HG03095 (cell line): ENCODE results near the gene LMO7.

Experiments
- ATAC-seq: cut with Tn5 transposase; IDR thresholded peaks from one replicate; pipeline ENCODE4 v1.9.1; 2021; ENCODE audit warnings: moderate library complexity; ENCODE audit not compliant: unreplicated experiment

Gene LMO7

DNA sequence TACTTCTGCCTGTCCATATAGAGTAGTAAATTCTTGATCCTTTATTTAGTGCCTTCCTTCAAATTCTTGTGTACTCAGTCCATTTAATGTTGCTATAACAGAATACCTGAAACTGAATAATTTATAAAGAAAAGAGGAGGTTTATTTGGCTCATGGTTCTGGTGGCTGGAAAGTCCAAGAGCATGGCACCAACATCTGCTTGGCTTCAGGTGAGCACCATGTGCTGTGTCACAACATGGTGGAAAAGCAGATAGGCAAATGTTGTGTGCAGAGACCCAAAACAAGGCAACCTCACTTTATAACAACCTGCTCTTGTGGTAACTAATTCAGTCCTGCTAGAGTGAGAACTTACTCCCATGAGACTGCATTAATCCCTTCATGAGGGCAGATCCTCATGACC, 195.3 kb downstream of the LMO7 start:
- ATAC-seq: no peak

DNA sequence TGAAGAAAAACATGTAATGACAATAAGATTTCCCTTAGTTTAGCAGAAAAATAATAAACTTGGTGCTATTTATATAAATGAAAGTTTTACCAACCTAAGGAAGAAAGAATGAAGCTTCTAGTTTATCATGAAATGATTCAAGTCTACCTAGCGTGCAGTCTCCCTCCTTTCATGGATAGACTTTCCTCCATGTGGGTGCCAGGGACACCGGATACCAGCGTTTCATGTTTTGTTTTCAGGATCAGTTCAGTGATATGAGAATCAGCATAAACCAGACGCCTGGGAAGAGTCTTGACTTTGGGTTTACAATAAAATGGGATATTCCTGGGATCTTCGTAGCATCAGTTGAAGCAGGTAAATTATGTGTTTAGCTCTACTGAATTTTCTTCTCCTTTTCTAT, 196.7 kb downstream of the LMO7 start:
- no peak for ATAC-seq

DNA sequence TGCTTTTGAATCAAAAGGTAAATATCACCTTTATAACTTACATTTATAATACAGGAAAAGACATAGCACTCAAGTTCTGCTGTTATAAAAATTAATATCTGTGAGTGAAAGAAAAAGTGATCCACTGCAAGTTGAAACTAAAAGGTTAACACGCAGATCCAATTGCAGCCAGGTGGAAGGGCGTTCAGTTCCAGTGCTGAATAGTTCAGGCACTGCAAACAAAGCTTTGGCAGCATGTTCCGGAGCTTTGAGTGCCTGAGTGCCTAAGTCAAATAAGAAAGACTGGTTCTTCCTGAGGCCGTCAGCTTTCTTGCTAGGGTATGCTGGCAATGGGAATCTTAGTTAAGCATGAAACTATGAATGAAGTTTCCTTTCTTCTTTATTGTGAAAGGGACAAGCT, 200.3 kb downstream of the LMO7 start:
- ATAC-seq: no peak

DNA sequence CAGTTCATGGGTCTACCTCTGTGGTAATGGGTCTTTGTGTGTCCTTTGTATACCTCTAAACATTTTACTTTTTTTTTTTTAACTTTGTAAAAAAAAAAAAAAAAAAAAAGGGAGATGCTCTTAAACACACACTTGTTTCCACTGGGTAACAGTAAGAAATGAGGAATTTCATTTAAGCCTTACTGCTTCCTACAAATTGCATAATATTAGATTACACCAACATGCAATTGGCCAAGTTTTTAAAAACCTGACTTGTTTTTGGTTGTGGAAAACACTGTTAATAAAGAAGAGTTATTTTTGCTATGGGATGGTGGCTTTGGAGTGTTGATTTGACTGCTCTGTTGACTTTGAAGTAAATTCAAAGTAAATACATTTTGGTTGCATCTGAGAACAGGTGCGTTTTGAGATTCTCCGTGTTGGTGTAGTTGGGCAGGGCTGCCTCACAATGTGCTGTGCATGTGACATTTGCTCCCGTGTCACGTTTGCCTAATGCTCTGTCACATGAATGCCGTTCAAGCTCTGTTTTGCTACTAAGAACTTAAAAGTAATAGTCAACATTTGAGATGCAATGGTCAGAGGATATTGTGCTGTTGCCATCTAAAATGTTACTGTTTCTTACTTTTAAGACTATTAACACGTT, 202.4 kb downstream of the LMO7 start:
- no peak for ATAC-seq

DNA sequence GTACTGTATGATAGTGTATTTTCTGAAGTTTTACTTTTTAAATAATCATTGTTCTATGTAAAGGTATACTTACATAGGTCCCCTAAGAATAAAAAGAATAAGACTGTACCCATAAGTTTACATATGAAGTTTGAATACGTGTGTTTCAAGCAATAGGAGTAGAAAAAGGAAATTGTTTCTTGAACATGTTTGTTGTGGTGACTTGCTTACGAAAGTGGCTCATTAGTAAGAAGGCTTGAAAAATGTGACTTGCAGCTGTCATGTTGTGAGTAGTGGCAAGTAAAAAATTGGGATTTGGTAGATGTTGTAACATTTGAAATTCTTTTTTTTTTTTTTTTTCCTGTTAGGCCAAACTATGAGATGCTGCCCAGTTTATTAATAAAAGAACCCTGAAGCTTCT, 203.3 kb downstream of the LMO7 start:
- no peak for ATAC-seq

DNA sequence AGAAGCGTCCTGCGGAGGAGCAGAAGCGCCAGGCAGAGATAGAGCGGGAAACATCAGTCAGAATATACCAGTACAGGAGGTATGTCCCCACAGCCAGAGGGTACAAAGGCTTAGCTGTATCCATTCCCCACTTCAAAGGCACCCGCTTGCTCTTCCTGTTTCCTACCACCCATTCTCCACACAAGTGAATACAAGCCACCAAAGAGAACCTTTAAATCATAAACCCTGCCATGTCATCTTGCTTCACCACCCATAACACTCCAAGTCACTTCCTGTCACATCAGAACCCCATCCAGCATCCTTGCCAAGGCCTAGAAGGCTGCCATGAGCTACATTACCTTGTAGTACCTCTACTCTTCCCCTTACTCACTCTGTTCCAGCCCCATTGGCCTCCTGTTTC, 205.8 kb downstream of the LMO7 start:
- no peak for ATAC-seq

DNA sequence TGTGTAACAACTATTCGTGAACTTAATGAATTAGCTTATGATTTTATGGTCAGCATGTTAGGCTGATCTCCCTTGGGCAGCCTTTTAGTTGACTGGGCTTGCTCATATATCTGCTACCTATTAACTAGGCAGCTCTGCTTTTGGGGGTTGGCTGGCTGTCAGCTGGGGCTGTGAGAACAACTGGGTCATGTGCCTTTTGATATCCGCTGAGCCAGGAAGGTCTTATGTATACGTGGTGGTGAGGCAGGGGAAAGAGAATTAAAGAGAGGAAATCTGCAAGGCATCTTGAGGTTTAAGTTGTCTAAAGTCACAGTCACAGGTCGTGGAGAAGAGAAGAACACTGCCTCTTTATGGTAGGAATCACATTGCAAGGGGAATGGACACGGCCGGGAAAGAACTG, 206.9 kb downstream of the LMO7 start:
- ATAC-seq: no peak

DNA sequence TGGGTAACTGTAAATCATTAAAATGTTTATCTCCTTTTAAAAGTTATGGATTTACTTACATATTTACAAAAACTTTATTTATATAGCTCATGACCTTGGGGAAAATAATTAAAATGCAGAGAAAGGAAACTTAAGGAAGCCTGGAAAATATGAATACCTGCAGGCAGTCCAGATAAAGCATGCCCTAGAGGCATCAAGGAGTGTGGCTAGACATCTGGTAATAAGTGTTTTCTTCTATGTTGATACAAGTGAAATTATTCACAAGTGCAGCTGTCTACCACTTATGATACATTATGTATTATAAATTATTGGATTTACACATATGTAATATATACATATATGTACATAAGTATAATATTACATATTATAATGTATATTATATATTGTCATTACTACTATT, 207.9 kb downstream of the LMO7 start:
- no peak for ATAC-seq

DNA sequence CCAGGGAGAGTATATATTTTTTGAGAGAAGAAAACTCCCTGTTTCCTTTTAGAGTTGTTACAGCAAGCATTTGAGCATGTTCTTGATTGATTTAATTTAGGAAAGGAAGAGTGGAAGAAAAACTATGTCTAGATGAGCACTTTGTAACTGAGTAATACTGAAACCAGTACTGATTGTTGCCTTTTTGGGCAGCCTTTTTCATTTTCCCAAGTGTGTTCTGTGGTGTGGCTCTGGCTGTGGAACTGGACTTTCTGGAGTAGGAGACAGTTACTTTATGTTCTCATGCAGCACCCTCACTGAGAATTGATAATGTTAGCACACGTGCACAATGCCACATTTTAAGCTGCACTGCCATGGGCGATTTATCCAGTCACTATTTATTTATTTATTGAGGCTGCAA, 211.5 kb downstream of the LMO7 start:
- no peak for ATAC-seq

DNA sequence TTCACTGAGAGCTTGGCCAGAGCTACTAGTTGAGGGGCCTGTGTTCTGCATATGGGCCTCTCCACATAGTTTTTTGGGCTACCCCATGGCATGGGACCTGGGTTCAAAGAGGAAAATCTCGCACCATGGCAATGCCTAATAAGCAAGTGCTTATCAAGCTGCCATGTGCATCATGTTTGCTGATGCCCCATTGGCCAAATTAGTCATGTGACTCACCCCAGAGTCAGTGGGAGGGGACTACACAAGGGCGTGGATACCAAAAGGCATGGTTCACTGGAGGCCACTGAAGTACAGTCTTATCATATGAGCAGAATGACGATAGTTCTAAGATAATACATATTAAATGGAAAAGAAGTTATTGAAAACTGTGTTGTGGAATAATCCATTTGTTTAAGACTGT, 214.8 kb downstream of the LMO7 start:
- no peak for ATAC-seq

DNA sequence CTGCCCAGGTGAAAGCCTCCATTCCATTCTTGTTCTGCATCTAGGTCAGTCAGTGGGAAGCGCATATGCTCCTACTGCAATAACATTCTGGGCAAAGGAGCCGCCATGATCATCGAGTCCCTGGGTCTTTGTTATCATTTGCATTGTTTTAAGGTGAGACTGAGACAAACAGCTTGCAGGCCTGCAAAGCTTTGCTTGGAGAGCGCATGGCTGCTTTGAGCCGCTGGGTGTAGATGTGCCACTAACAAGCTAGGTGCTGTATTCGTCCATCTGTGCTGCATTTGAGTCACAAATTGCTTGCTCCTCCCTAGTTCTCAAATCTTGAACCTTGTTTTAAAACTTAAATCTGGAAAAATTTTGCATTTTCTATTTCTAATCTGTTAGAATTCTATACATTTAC, 219.1 kb downstream of the LMO7 start:
- no peak for ATAC-seq

DNA sequence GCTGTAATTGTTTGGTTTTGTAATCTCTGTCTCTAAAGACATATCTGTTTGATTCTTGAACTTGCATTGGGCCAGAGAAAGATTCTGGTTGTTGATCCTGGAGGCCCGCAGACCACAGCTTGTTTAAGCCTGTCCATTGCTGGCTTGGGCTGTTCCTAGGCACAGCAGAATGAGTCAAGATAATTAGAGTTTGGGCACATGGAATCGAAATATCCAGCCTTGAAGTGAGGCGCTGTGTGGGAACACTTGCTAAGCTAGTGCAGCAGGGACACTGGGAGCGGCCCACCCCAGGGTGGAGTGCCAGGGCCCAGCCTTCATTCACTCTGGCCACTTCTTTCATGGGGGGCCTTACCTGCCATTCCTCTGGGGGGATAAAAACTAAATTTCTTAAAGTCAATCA, 219.7 kb downstream of the LMO7 start:
- no peak for ATAC-seq

DNA sequence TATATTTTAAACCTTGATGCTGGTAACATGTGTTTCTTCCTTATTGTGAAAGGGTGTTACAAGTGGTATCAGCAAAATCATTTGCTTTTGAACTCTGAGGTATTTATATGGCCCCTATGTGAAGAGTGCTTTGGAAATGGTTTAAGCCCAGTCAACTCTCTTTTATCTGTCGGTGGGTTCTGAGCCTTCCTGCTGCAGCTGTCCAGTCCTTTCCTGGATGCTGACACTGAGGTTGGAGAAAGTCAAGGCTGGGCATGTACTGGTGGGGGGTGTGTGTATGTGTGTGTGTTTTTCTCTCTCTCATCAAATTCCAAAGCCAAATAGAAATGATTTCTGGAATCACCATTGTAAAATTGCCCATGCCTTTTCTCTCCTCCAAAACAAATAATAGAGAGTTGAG, 221.2 kb downstream of the LMO7 start:
- ATAC-seq: no peak

DNA sequence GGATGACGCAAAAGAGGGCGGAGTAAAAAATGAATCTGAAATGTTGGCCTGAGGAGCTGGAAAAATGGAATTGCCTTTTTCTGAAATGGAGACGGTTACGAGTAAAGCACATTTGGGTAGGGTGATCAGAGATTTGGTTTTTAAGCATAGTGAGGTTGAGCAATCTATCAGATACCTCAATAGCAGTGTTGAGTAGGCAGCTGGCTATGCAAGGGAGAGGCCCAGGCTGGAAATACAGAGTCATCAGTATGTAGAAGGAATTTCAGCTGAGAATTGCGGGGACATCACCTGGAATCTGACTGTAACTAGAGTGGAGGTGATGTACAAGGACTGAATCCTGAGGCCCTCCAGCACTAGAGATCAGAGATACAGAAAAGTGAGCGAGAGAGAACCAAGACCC, 224.8 kb downstream of the LMO7 start:
- ATAC-seq: no peak

DNA sequence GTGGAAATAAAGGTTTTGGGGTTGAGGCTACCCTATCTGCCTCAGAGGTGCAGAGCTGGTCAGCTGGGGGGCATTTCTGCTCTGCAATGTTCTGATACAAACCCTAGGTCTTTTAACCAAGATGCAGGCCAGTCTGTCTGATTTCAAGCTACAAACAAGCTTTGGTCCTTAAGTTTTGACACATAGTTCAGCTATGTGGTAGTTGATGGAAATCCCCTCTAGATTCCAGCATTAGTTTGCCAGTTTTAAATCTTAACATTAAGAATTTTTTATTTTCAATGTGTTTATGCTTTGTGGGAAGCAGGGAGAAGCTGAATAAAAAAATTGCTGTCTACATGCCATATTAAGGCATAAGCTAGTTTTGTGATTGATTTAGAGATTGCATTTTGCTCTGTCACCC, 225.7 kb downstream of the LMO7 start:
- ATAC-seq: no peak

DNA sequence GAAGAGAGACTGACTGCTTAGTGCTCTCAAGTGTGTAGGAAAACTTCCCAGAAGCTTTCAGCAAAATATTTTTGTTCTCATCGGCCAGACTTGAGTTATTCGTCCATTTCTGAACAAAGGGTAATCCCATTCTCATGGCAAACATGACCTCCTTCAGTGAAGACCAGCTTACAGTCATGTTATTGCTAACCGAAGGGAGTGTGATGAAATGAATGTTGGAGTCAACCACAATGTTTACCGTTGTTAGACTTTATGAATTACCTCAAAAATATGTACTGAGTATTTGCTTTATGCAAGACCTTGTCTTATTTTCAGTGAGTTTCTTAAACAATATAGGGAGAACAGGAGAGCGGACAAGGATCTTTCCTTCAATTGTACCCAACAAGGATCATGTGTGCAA, 228.6 kb downstream of the LMO7 start:
- ATAC-seq: no peak

DNA sequence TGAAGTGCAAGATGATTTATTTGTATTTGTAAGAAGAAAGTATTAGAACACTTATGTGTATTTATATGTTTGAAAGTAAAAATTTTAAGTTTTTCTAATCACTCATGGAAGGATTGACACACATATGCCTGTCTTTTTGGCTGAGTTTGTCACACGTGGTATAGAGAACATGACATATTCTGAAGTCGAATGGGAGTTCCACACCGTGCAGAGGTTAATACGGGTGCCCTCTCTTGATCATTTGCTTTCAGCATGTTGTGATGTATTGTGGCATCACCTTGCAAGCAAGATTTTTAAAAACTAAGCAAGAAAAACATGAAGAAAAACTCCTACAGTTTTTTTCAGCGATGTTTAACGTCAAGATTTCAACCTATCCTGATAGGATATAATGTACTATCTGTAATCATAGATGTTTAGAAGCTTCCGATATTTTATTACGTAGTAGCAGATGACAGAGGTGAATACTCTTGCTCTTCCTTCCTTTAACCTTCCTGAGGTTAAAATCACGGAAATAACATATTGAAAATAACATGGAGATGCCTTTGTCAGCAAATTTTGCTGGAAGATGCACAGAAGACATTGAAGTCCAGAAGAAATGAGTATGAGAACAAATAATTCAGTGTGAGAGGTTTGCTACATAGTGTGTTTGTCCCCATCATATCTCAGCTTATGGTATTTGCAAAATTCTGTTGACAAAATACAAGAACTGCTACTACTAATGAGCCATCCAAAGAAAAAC, 231.4 kb downstream of the LMO7 start:
- ATAC-seq: no peak

DNA sequence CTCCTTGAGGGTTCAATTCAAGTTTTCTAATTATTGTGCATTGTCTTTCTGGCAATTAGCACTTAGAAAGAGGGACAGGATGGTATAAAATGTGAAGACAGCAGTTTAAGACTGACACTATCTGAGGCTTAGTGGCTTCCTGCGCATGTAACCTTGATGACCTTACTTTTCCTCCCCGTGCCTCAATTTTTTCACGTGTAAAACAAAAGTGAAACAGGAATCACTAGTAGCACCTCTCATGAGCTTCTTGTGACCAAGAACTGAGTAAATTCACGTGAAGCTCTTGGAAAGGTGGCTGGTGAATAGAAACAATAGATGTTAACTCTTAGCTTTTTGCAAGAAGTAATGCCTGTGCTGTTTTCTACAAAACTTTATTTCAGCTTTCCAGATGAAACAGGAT, 233.9 kb downstream of the LMO7 start:
- no peak for ATAC-seq

DNA sequence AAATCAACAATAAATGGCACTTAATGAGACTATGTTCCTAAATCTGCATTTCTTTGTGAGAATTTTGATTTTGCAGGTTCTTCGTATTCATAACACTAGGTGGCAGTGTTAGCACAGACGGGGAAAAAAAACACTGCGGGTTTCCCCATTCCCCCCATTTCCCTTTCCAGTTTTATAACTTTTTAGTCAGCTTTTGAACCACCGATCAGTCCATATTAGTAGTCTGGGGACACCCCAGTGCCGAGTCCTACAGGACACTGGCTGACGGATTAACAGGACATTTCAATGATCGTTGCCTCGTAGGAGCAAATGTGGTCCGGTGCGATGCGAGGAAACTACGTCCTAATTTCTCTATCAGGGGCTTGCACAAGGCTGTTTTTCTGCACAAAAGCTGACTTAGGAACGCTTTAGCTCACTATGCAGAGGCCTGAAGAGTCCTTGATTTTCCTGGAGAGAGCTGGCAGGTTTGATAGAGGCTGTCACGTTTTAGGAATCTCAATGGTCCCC, 234.3 kb downstream of the LMO7 start:
- ATAC-seq: no peak

DNA sequence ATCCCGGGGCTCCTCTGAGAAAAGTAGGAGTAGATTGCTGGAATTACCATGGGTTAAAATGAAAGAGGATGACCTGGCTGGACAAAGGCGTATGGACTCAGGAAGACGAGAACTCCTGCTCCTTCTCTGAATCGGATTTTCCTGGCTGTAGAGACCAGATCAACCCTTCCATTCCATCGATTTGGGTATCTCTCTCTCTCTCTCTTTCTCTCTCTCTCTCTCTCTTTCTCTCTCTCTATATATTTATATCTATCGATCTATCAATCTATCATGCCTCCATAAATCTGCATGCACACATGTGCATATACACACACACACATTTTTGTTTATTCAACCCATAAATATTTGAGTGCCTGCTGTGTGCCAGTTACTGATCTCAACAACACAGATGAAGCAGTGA, 234.9 kb downstream of the LMO7 start:
- no peak for ATAC-seq

DNA sequence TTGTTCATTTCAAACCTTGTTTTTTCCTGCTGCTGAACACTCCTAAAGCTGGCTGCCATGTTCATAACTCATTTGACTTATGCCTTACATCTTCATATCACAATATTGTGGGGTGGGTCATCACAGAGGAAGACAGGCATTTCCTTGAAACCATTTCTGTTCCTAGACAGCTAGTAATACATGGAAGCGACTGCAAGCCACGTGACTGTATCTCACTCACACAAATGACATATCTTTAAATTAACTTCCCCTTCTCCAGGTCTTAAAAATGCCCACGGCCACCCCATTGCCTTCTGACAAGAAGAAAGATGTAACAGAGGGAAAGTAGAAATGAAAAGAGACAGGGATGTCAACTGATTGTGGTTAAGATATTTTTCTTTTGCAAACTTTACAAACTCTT, 236.8 kb downstream of the LMO7 start:
- no peak for ATAC-seq

DNA sequence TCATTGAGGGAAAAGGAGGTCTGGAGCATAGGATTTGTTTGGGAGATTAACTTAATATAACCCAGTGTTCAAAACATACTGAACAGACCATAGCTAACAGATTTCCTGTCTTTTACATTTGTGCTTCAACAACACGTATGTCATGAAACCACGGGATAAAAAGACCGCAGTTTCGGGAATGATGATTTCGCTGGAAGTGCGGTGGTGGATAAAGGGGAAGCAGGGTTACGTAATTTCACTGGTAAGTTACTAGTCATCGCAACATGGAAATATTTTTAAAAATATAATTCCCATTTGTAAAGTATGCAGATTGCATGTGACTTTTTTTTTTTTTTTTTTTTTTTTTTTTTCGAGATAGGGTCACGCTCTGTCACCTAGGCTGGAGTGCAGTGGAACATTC, 237.4 kb downstream of the LMO7 start:
- ATAC-seq: no peak

DNA sequence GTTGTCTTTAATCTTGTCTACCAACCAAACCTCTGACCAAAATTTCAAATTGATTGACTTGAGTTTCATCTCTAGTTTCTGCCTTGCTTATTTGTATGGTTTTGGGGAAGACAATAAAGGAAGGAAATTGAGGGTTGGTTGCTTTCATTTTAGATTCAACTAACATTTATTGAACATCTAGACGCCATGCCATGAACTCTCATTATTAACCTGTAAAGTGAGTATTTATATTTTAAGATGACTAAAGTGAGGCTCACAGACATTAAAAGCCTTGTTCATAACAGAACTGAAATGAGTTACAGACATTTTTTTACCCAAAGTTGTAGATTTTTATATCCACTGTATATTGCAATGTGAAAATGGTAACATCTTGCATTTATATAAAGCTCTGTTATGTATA, 239.3 kb downstream of the LMO7 start:
- no peak for ATAC-seq
